ENCODE measurements around the gene TLR7.

Gene TLR7

GRCh38 chrX:12843061-12843667 lies 23.7 kb upstream of the TLR7 start:
- Histone ChIP-seq H3K36me3 (ENCODE audit: insufficient read depth, low read length) (no peaks in the 10 kb centered on the region), H3K9ac (ENCODE audit: low read length) (no peak overlapping the region), H3K4me1 (ENCODE audit: insufficient read depth, low read length, severe bottlenecking) (peaks cover 20% of the 10 kb centered on the region), H3K27ac (ENCODE audit: low read depth, low read length, poor library complexity, severe bottlenecking) (peak overlapping the region; percentile 71), H4K20me1 (ENCODE audit: insufficient read depth, low read length) (no peaks in the 10 kb centered on the region), H3K9me2 (ENCODE audit: low read depth, low read length) (no peaks in the 10 kb centered on the region), H3K79me2 (ENCODE audit: insufficient read depth, low read length) (no peaks in the 10 kb centered on the region), H3K4me3 (ENCODE audit: low read depth, low read length, poor library complexity, severe bottlenecking) (no peak overlapping the region), H2AFZ (ENCODE audit: low read length) (no peak overlapping the region), H3K9me3 (ENCODE audit: low read length) (no peaks in the 10 kb centered on the region), H3F3A (ENCODE audit: insufficient read depth, low read length) (no peaks in the 10 kb centered on the region), H3K27me3 (ENCODE audit: insufficient read depth, low read length) (no peaks in the 10 kb centered on the region), H3K4me2 (ENCODE audit: low read length) (0 out of 2 replicates have a peak overlapping the region, but pooled peaks have one; percentile 60)
- TF ChIP-seq, protein P1, sequence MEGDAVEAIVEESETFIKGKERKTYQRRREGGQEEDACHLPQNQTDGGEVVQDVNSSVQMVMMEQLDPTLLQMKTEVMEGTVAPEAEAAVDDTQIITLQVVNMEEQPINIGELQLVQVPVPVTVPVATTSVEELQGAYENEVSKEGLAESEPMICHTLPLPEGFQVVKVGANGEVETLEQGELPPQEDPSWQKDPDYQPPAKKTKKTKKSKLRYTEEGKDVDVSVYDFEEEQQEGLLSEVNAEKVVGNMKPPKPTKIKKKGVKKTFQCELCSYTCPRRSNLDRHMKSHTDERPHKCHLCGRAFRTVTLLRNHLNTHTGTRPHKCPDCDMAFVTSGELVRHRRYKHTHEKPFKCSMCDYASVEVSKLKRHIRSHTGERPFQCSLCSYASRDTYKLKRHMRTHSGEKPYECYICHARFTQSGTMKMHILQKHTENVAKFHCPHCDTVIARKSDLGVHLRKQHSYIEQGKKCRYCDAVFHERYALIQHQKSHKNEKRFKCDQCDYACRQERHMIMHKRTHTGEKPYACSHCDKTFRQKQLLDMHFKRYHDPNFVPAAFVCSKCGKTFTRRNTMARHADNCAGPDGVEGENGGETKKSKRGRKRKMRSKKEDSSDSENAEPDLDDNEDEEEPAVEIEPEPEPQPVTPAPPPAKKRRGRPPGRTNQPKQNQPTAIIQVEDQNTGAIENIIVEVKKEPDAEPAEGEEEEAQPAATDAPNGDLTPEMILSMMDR (IDR thresholded peaks at IDR 0.05; ENCODE audit: low read length) = no peak
- no peak for TF ChIP-seq EZH2 (IDR thresholded peaks at IDR 0.05; ENCODE audit: borderline replicate concordance, low read length)

DNA sequence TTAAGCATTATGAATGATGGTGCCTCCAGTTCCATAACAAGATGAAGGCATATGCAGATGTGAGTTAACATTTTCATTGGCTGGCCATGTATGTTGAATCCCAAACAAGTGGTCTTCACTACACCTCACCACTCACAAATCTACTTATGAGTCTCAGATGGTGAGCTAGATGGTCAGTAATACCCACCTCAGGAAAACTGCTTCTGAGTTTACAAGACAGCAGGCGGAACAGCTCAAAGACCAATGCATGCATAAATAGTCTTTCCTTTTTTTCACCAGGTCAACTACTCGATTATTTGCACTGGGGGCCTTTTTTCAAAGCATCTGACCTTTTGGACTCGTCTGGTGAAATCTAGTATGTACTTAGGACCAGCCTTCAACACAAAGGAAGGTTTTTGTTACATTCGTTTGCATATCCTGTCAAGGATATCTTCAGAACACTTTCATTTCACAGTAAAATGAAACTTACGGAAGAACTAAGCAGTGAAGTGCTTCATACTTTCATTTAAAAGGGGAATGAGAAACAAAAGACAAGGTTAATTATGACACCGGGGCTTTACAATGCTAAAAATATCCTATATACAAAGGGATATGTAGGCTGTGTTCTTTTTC lies 23.1 kb upstream of the TLR7 start:
- Histone ChIP-seq H2AFZ (ENCODE audit: low read length) (0 out of 2 replicates have a peak overlapping the region, but pooled peaks have one; percentile 75), H3K4me1 (ENCODE audit: insufficient read depth, low read length, severe bottlenecking) (peaks cover 20% of the 10 kb centered on the region), H3K36me3 (ENCODE audit: insufficient read depth, low read length) (no peaks in the 10 kb centered on the region), H3K9ac (ENCODE audit: low read length) (peak overlapping the region; percentile 36; the same call in 1 of the 2 replicates), H3K9me2 (ENCODE audit: low read depth, low read length) (no peaks in the 10 kb centered on the region), H3K27ac (ENCODE audit: low read depth, low read length, poor library complexity, severe bottlenecking) (peak overlapping the region; percentile 71), H3K9me3 (ENCODE audit: low read length) (no peaks in the 10 kb centered on the region), H3K79me2 (ENCODE audit: insufficient read depth, low read length) (no peaks in the 10 kb centered on the region), H4K20me1 (ENCODE audit: insufficient read depth, low read length) (no peaks in the 10 kb centered on the region), H3K27me3 (ENCODE audit: insufficient read depth, low read length) (no peaks in the 10 kb centered on the region), H3K4me3 (ENCODE audit: low read depth, low read length, poor library complexity, severe bottlenecking) (peak overlapping the region; percentile 31), H3F3A (ENCODE audit: insufficient read depth, low read length) (no peaks in the 10 kb centered on the region), H3K4me2 (ENCODE audit: low read length) (peak overlapping the region; percentile 60)
- TF ChIP-seq, protein P1 (IDR thresholded peaks at IDR 0.05; ENCODE audit: low read length) = no peak
- no peak for TF ChIP-seq EZH2 (IDR thresholded peaks at IDR 0.05; ENCODE audit: borderline replicate concordance, low read length)

DNA sequence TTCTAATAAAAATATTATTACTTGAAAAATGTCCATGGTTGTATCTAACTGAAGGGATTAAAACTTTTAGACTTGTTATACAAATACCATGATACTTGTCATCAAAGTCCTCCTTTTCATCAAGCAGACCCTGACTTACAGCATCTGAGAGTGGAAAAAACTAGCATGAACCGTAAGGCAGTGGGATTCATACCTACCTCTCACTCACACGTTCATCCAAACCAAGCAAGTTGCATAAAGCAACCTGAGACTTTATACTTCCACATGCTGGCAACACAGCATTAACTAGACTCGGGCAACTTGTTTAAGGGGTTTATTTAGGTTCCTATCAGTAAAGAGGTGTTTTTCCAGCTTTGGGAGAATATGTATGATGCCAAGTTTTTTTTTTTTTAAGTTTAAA lies 22.6 kb upstream of the TLR7 start:
- no peaks in the 10 kb centered on the region for H3F3A ChIP-seq (ENCODE audit: insufficient read depth, low read length)
- H3K36me3 ChIP-seq (ENCODE audit: insufficient read depth, low read length) = no peaks in the 10 kb centered on the region
- peak overlapping the region; percentile 71 for H3K27ac ChIP-seq (ENCODE audit: low read depth, low read length, poor library complexity, severe bottlenecking)
- H3K79me2 ChIP-seq (ENCODE audit: insufficient read depth, low read length) = no peaks in the 10 kb centered on the region
- no peaks in the 10 kb centered on the region for H4K20me1 ChIP-seq (ENCODE audit: insufficient read depth, low read length)
- TF ChIP-seq, protein P1 (IDR thresholded peaks at IDR 0.05; ENCODE audit: low read length) = no peak
- TF ChIP-seq EZH2 (IDR thresholded peaks at IDR 0.05; ENCODE audit: borderline replicate concordance, low read length) = no peak
- H3K4me3 ChIP-seq (ENCODE audit: low read depth, low read length, poor library complexity, severe bottlenecking) = peak overlapping the region; percentile 31
- peak overlapping the region; percentile 36; the same call in 1 of the 2 replicates for H3K9ac ChIP-seq (ENCODE audit: low read length)
- peak overlapping the region; percentile 60 for H3K4me2 ChIP-seq (ENCODE audit: low read length)
- H3K4me1 ChIP-seq (ENCODE audit: insufficient read depth, low read length, severe bottlenecking) = peaks cover 20% of the 10 kb centered on the region
- no peak overlapping the region for H2AFZ ChIP-seq (ENCODE audit: low read length)
- H3K9me2 ChIP-seq (ENCODE audit: low read depth, low read length) = no peaks in the 10 kb centered on the region
- no peaks in the 10 kb centered on the region for H3K27me3 ChIP-seq (ENCODE audit: insufficient read depth, low read length)
- no peaks in the 10 kb centered on the region for H3K9me3 ChIP-seq (ENCODE audit: low read length)

Measured in OCI-LY1 (cell line).